Tibial nerve (tissue), 4 donors: ENCODE data around the gene ZNF485. TPM values are rescaled to one million over a fixed set of nuclear protein-coding genes. Genes with fewer than 3 reads are reported as not detected.

ENCODE experiments used
- DNase-seq, 2 donors: peaks; one replicate each; pipeline ENCODE4 v3.0.0-alpha.2; 2019; ENCODE audit warnings: low spot score in 2 of 2
- H3K27ac ChIP-seq, 4 donors: fragments of 200-600 bp; sonication (generic) in 3 of 4; one replicate each; pipeline ENCODE4 v1.5.1; 2017 to 2019; ENCODE audit warnings: mild to moderate bottlenecking in 1 of 4
- H3K27me3 ChIP-seq, 2 donors: fragments of 200-600 bp; sonication (generic) in 1 of 2; one replicate each; pipeline versions ENCODE4 v1.5.1 to v1.6.0; 2017 to 2019
- H3K36me3 ChIP-seq, 3 donors: fragments of 200-600 bp; sonication (generic); one replicate each; pipeline ENCODE4 v1.5.1; 2018 to 2019
- H3K4me1 ChIP-seq, 4 donors: fragments of 200-600 bp; sonication (generic) in 3 of 4; one replicate each; pipeline ENCODE4 v1.5.1; 2017 to 2019
- H3K4me3 ChIP-seq, 4 donors: fragments of 200-600 bp; sonication (generic) in 3 of 4; one replicate each; pipeline ENCODE4 v1.5.1; 2017 to 2019; ENCODE audit warnings: mild to moderate bottlenecking in 1 of 4, moderate library complexity in 1 of 4
- H3K9me3 ChIP-seq, 4 donors: fragments of 200-600 bp; sonication (generic) in 3 of 4; one replicate each; pipeline ENCODE4 v1.5.1; 2017 to 2019
- EP300 ChIP-seq, 2 donors: sonication (generic); formaldehyde crosslinking; IDR thresholded peaks; one replicate each; pipeline ENCODE4 v1.6.1; 2017; ENCODE audit warnings: antibody characterized with exemption in 2 of 2, mild to moderate bottlenecking in 1 of 2
- POLR2A ChIP-seq, 2 donors: fragments of 450-650 bp; IDR thresholded peaks; one replicate each; pipeline ENCODE4 v1.6.1; 2017; ENCODE audit warnings: antibody characterized with exemption in 2 of 2, mild to moderate bottlenecking in 2 of 2, moderate library complexity in 2 of 2
- WGBS, 2 donors: methylation state at CpG; one replicate each; pipeline ENCODE4 v1.1.5; 2018; 5-methylcytosine and 5-hydroxymethylcytosine counted together
- total RNA-seq, 4 donors: library from RNA; depleted of rRNA; stranded (reverse); fragments of >200 nt; gene quantifications; one replicate each; pipeline ENCODE4 v1.1.0, GENCODE V29; 2016
- TF ChIP-seq, protein P1 (sequence below), 5 experiments: fragments of 200-600 bp in 3 of 5; fragments of 450-650 bp in 2 of 5; sonication (generic) in 3 of 5; IDR thresholded peaks; one replicate each; pipeline ENCODE4 v1.5.1; 2016 to 2019; ENCODE audit warnings: antibody characterized with exemption in 5 of 5, mild to moderate bottlenecking in 3 of 5, moderate library complexity in 2 of 5

ZNF485 gene
- total RNA-seq, 4 donors from 2014 or later: 2.4 to 9.6 (median 6.9) TPM

DNA sequence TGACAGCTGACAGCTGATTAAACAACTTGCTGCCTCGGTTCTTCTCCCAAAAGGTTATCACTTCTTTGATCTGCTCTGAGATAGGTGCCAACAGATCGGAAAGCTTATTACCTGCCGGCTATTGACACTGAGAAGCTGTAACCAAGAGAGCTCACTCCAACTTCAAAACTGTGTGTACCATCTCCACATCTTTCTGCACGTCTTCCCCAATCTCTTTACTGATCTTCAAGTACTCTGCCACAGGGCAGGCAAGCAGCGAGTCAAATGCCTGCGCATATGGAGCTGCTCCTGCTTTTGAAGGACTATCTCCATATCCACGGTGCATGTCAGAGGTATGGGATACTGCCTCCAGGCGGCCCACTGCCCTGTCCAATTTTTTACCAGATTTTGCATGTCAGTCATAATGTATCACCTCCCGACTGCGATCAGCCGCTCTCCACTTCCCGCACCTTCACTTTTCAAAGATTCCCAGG, 352 bp upstream of the ZNF485 start:
- peaks cover 0 to 27% (median 6%) of the 10 kb centered on the region in 3 donors for H3K36me3 ChIP-seq
- no peak for DNase-seq
- H3K27ac ChIP-seq: peak overlapping the region in 3 of 4 donors; percentile 62 to 83 (median 75)
- H3K27me3 ChIP-seq: no peaks in the 10 kb centered on the region
- TF ChIP-seq POLR2A (IDR thresholded peaks at IDR 0.05): no peak
- no peak for TF ChIP-seq EP300 (IDR thresholded peaks at IDR 0.05)
- TF ChIP-seq, protein P1, sequence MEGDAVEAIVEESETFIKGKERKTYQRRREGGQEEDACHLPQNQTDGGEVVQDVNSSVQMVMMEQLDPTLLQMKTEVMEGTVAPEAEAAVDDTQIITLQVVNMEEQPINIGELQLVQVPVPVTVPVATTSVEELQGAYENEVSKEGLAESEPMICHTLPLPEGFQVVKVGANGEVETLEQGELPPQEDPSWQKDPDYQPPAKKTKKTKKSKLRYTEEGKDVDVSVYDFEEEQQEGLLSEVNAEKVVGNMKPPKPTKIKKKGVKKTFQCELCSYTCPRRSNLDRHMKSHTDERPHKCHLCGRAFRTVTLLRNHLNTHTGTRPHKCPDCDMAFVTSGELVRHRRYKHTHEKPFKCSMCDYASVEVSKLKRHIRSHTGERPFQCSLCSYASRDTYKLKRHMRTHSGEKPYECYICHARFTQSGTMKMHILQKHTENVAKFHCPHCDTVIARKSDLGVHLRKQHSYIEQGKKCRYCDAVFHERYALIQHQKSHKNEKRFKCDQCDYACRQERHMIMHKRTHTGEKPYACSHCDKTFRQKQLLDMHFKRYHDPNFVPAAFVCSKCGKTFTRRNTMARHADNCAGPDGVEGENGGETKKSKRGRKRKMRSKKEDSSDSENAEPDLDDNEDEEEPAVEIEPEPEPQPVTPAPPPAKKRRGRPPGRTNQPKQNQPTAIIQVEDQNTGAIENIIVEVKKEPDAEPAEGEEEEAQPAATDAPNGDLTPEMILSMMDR (IDR thresholded peaks at IDR 0.05): no peak
- no peaks in the 10 kb centered on the region for H3K9me3 ChIP-seq
- H3K4me3 ChIP-seq: peak overlapping the region; percentile 85 to 95 (median 92)
- WGBS, 2 donors: 54 to 58% methylated on average over 12 of the region's 12 CpGs
- peaks cover 0 to 11% (median 2%) of the 10 kb centered on the region in 4 donors for H3K4me1 ChIP-seq

DNA sequence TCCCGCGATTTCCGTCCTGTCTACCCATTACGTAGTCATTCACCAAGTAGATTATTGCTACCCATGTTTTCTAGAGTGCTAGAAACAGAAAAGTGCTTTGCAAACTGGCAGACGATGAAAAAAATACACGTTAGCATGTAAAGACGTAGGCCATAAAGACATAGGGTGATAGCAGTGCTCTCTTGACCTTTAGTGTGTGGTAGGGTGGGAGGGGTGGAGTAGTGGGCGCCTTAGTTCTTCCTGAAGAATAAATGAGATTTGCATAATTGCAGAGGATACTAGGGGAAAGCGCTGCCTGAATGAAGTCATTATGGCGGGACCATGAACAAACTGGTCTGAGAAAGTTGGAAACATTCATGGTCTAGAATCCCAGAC, 948 bp downstream of the ZNF485 start:
- Histone ChIP-seq H3K36me3 (peaks cover 0 to 40% (median 13%) of the 10 kb centered on the region in 3 donors), H3K4me3 (peak overlapping the region in 3 of 4 donors; percentile 85 to 95 (median 94)), H3K27me3 (no peaks in the 10 kb centered on the region), H3K9me3 (no peaks in the 10 kb centered on the region), H3K27ac (peak overlapping the region in 2 of 4 donors; percentile 62 to 83), H3K4me1 (peaks cover 0 to 11% (median 2%) of the 10 kb centered on the region in 4 donors)
- no peak for DNase-seq
- 53 to 61% methylated on average over 10 of the region's 10 CpGs for WGBS, 2 donors
- TF ChIP-seq POLR2A (IDR thresholded peaks at IDR 0.05) (no peak), EP300 (IDR thresholded peaks at IDR 0.05) (no peak)
- TF ChIP-seq, protein P1 (IDR thresholded peaks at IDR 0.05): no peak

DNA sequence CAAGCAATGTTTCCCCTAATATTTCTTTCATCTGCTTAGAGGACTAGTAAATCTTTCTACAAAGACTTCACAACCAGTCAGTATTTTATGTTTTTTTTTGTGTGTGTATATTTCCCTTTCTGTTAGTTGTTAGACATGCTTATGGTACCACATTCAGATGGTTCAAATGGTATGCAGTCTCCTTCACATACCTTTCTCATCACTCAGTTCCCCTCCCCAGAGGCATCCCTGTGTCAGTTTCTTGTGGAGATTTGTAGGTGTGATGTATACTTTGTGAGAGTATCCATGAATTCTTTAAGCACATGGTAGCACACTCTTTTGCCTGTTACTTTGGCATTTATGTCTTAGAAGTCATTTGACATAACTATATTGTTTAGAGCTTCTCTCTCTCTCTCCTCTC, 4.4 kb downstream of the ZNF485 start:
- Histone ChIP-seq H3K4me3 (no peak overlapping the region), H3K27me3 (no peaks in the 10 kb centered on the region), H3K4me1 (peaks cover 0 to 11% (median 2%) of the 10 kb centered on the region in 4 donors), H3K36me3 (peaks cover 0 to 74% (median 17%) of the 10 kb centered on the region in 3 donors), H3K9me3 (peaks cover 0 to 6% (median 1%) of the 10 kb centered on the region in 4 donors), H3K27ac (no peak overlapping the region)
- TF ChIP-seq EP300 (IDR thresholded peaks at IDR 0.05) (no peak), POLR2A (IDR thresholded peaks at IDR 0.05) (no peak)
- TF ChIP-seq, protein P1 (IDR thresholded peaks at IDR 0.05): no peak
- no peak for DNase-seq

DNA sequence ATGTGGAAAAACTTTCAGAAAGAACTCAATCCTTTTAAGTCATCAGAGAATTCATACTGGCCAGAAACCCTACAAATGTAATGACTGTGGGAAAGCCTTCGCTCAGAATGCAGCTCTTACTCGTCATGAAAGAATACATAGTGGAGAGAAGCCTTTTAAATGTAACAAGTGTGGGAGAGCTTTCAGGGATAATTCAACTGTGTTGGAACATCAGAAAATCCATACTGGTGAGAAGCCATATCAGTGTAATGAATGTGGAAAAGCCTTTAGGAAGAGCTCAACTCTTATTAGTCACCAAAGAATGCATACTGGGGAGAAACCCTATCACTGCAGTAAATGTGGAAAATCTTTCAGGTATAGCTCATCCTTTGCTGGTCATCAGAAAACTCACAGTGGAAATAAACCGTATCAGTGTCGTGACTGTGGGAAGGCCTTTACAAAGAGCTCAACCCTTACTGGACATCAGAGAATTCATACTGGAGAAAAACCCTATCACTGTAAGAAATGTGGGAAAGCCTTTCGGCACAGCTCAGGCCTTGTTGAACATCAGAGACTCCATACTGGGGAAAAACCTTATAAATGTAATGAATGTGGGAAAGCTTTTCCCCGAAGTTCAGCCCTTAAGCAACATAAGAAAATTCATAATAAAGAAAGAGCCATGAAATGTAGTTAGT, 10.6 kb downstream of the ZNF485 start:
- Histone ChIP-seq H3K4me1 (no peaks in the 10 kb centered on the region), H3K4me3 (no peak overlapping the region), H3K9me3 (peaks cover 0 to 42% (median 8%) of the 10 kb centered on the region in 4 donors), H3K36me3 (peaks cover 0 to 69% (median 4%) of the 10 kb centered on the region in 3 donors), H3K27me3 (no peaks in the 10 kb centered on the region), H3K27ac (no peak overlapping the region)
- TF ChIP-seq, protein P1 (IDR thresholded peaks at IDR 0.05): no peak
- no peak for TF ChIP-seq EP300 (IDR thresholded peaks at IDR 0.05)
- no peak for TF ChIP-seq POLR2A (IDR thresholded peaks at IDR 0.05)
- DNase-seq: no peak
- WGBS, 2 donors: 79 to 87% methylated on average over 6 of the region's 6 CpGs

DNA sequence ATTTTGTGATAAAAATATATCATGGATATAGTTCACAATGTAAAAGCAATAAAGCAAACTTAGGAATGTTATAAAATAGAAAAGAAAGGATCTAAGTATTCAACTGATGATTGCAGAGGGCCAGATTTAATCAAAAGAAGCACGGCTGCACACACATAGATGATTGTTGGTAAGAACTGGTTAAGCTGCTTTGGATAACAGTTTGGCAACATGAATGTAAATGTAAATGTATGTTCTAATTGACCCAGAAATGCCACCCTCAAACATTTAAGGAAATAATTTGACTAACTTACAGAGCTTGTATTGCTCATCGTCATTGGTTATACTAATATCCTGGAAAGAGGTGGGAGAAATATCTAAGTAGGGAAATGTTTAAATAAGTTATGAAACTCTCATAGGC, 13.1 kb downstream of the ZNF485 start:
- Histone ChIP-seq H3K9me3 (peaks cover 0 to 42% (median 10%) of the 10 kb centered on the region in 4 donors), H3K36me3 (peaks cover 0 to 44% (median 4%) of the 10 kb centered on the region in 3 donors), H3K27me3 (no peaks in the 10 kb centered on the region), H3K4me3 (no peak overlapping the region), H3K4me1 (no peaks in the 10 kb centered on the region), H3K27ac (no peak overlapping the region)
- TF ChIP-seq, protein P1 (IDR thresholded peaks at IDR 0.05): no peak
- TF ChIP-seq EP300 (IDR thresholded peaks at IDR 0.05): no peak
- no peak for TF ChIP-seq POLR2A (IDR thresholded peaks at IDR 0.05)
- WGBS, 2 donors: 93 to 95% methylated on average over 2 of the region's 2 CpGs
- no peak for DNase-seq
